DND-41 (cell line): ENCODE data around the gene TBC1D8.

ENCODE experiments used
- EZH2 ChIP-seq: IDR thresholded peaks from 3 replicates; pipeline ENCODE4 v1.6.1; 2012; ENCODE audit warnings: borderline replicate concordance, low read depth, mild to moderate bottlenecking, moderate library complexity, low read length, inconsistent platforms; ENCODE audit not compliant: severe bottlenecking
- TF ChIP-seq, protein P1 (sequence below): IDR thresholded peaks from 2 replicates; pipeline ENCODE4 v1.5.1; 2012; ENCODE audit warnings: borderline replicate concordance, low read length, moderate library complexity, mild to moderate bottlenecking; ENCODE audit not compliant: poor library complexity, severe bottlenecking; ENCODE audit errors: extremely low read depth

GRCh38 chr2:101151859-101152271 is 683 bp upstream of the TBC1D8 start:
- TF ChIP-seq, protein P1, sequence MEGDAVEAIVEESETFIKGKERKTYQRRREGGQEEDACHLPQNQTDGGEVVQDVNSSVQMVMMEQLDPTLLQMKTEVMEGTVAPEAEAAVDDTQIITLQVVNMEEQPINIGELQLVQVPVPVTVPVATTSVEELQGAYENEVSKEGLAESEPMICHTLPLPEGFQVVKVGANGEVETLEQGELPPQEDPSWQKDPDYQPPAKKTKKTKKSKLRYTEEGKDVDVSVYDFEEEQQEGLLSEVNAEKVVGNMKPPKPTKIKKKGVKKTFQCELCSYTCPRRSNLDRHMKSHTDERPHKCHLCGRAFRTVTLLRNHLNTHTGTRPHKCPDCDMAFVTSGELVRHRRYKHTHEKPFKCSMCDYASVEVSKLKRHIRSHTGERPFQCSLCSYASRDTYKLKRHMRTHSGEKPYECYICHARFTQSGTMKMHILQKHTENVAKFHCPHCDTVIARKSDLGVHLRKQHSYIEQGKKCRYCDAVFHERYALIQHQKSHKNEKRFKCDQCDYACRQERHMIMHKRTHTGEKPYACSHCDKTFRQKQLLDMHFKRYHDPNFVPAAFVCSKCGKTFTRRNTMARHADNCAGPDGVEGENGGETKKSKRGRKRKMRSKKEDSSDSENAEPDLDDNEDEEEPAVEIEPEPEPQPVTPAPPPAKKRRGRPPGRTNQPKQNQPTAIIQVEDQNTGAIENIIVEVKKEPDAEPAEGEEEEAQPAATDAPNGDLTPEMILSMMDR: no peak
- no peak for TF ChIP-seq EZH2
